HCT116 (cell line): ENCODE data around the gene HLCS. TPM values are rescaled to one million over a fixed set of nuclear protein-coding genes. Genes with fewer than 3 reads are reported as not detected.

ENCODE experiments used
- ATAC-seq: fragments of 200-7000 bp; cut with Tn5 transposase; 2 replicates; pipeline ENCODE4 v1.9.1; 2020; ENCODE audit warnings: mild to moderate bottlenecking, moderate library complexity
- BruUV-seq: library from RNA; stranded (reverse); fragments of 400-500 nt; replicated peaks from 2 replicates; lab custom pipeline; 2021; lab: Mats Ljungman, UMichigan
- CTCF ChIA-PET: fragments of 300-600 bp; sonication (Branson Sonifier 250); formaldehyde crosslinking; loops from one replicate; lab custom pipeline; 2021; ENCODE audit warnings: antibody characterized with exemption; lab: Charles Lee
- POLR2A ChIA-PET: fragments of 300-600, 350-600 bp; sonication (Branson Sonifier 250); formaldehyde crosslinking; loops from one replicate; lab custom pipeline; 2021; ENCODE audit warnings: antibody characterized with exemption; lab: Charles Lee
- RAD21 ChIA-PET, 2 experiments: fragments of 300-600 bp; sonication (Branson Sonifier 250); formaldehyde crosslinking; loops; one replicate each; lab custom pipeline; 2023; ENCODE audit warnings: low total read pairs in 2 of 2; ENCODE audit not compliant: uncharacterized antibody in 2 of 2, unreplicated experiment in 2 of 2, low non-redundant PET in 1 of 2; lab: Charles Lee
- DNase-seq: peaks from one replicate; pipeline ENCODE4 v3.0.0-alpha.2; 2010; ENCODE audit warnings: low read depth, low spot score
- H2AFZ ChIP-seq: fragments of 200-600 bp; shearing (Covaris generic), sonication (generic); 2 replicates; pipeline ENCODE4 v1.6.1; 2017; ENCODE audit warnings: low read depth, mixed run types, mixed read lengths, antibody characterized with exemption, low read length; ENCODE audit not compliant: poor library complexity, severe bottlenecking
- H3K27ac ChIP-seq: 2 replicates; pipeline ENCODE4 v1.5.1; 2012; ENCODE audit warnings: low read depth, low read length
- H3K27me3 ChIP-seq: fragments of 200-600 bp; sonication (generic); 2 replicates; pipeline ENCODE4 v1.6.1; 2016; ENCODE audit warnings: mixed run types, low read length, mixed read lengths; ENCODE audit not compliant: insufficient read depth
- H3K36me3 ChIP-seq, 2 experiments: fragments of 200-500 bp in 1 of 2; fragments of 200-600 bp in 1 of 2; sonication (Bioruptor generic) in 1 of 2; sonication (generic) in 1 of 2; 2 replicates each; pipeline versions ENCODE4 v1.5.1 to v1.6.1; 2014 to 2016; ENCODE audit warnings: low read length in 2 of 2, inconsistent platforms in 1 of 2, mixed read lengths in 1 of 2, mixed run types in 1 of 2; ENCODE audit not compliant: insufficient read depth in 2 of 2, control insufficient read depth in 1 of 2
- H3K4me1 ChIP-seq, 2 experiments: fragments of 200-600 bp in 1 of 2; sonication (generic) in 1 of 2; 2 replicates each; pipeline versions ENCODE4 v1.5.1 to v1.6.1; 2012 to 2017; ENCODE audit warnings: low read length in 2 of 2, inconsistent platforms in 1 of 2, mild to moderate bottlenecking in 1 of 2, mixed read lengths in 1 of 2, mixed run types in 1 of 2, moderate library complexity in 1 of 2; ENCODE audit not compliant: insufficient read depth in 2 of 2, control insufficient read depth in 1 of 2
- H3K4me2 ChIP-seq: fragments of 200-600 bp; sonication (generic); 2 replicates; pipeline ENCODE4 v1.6.1; 2017; ENCODE audit warnings: mixed run types, low read length, mixed read lengths
- H3K4me3 ChIP-seq, 2 experiments: fragments of 200-600 bp in 1 of 2; sonication (generic) in 1 of 2; replicated peaks in 1 of 2; 2 replicates each; pipeline ENCODE4 v1.5.1; 2011 to 2016; ENCODE audit warnings: low read length in 2 of 2, control low read depth in 1 of 2, low read depth in 1 of 2, mild to moderate bottlenecking in 1 of 2, mixed read lengths in 1 of 2, mixed run types in 1 of 2
- H3K79me2 ChIP-seq: fragments of 200-600 bp; sonication (generic); 2 replicates; pipeline ENCODE4 v1.6.1; 2017; ENCODE audit warnings: mild to moderate bottlenecking, mixed run types, low read length, moderate library complexity, mixed read lengths; ENCODE audit not compliant: insufficient read depth
- H3K9ac ChIP-seq: fragments of 200-600 bp; sonication (generic); 2 replicates; pipeline ENCODE4 v1.6.1; 2016; ENCODE audit warnings: low read length, mixed read lengths
- H3K9me2 ChIP-seq: fragments of 200-600 bp; sonication (generic), shearing (Covaris generic); 2 replicates; pipeline ENCODE4 v1.6.1; 2017; ENCODE audit warnings: mixed run types, mild to moderate bottlenecking, moderate library complexity; ENCODE audit not compliant: insufficient read depth
- H3K9me3 ChIP-seq, 2 experiments: fragments of 200-500 bp in 1 of 2; fragments of 200-600 bp in 1 of 2; sonication (Bioruptor generic) in 1 of 2; sonication (generic) in 1 of 2; 2 replicates each; pipeline ENCODE4 v1.6.1; 2014 to 2017; ENCODE audit warnings: low read length in 2 of 2, mixed read lengths in 2 of 2, inconsistent platforms in 1 of 2, low read depth in 1 of 2, mild to moderate bottlenecking in 1 of 2, mixed run types in 1 of 2, moderate library complexity in 1 of 2; ENCODE audit not compliant: control insufficient read depth in 1 of 2, insufficient read depth in 1 of 2
- H4K20me1 ChIP-seq: fragments of 200-600 bp; sonication (generic), shearing (Covaris generic); 2 replicates; pipeline ENCODE4 v1.6.1; 2017; ENCODE audit warnings: mixed run types, mild to moderate bottlenecking, moderate library complexity; ENCODE audit not compliant: insufficient read depth
- ATF3 ChIP-seq: IDR thresholded peaks from 2 replicates; pipeline ENCODE4 v1.6.1; 2012
- CBX3 ChIP-seq: IDR thresholded peaks from 2 replicates; pipeline ENCODE4 v1.6.1; 2012; ENCODE audit warnings: low read depth
- CEBPB ChIP-seq: IDR thresholded peaks from 2 replicates; pipeline ENCODE4 v1.6.1; 2012; ENCODE audit warnings: low read depth
- CTCF ChIP-seq, 3 experiments: fragments of 200-600 bp in 1 of 3; sonication (generic) in 1 of 3; IDR thresholded peaks in 2 of 3; conservative IDR thresholded peaks in 1 of 3; 2 replicates each; pipeline ENCODE4 v1.5.1; 2012 to 2017; ENCODE audit warnings: low read depth in 2 of 3, low read length in 2 of 3, antibody characterized with exemption in 1 of 3, borderline replicate concordance in 1 of 3, control low read depth in 1 of 3, mild to moderate bottlenecking in 1 of 3, mixed read lengths in 1 of 3, mixed run types in 1 of 3, moderate library complexity in 1 of 3; ENCODE audit not compliant: insufficient read depth in 1 of 3
- ELF1 ChIP-seq: IDR thresholded peaks from 2 replicates; pipeline ENCODE4 v1.6.1; 2012; ENCODE audit warnings: low read depth, borderline replicate concordance
- EZH2 ChIP-seq: fragments of 200-600 bp; sonication (generic); IDR thresholded peaks from 2 replicates; pipeline ENCODE4 v1.6.1; 2017; ENCODE audit warnings: antibody characterized with exemption, mixed run types
- EZH2phosphoT487 ChIP-seq: fragments of 200-600 bp; IDR thresholded peaks from 2 replicates; pipeline ENCODE4 v1.6.1; 2018; ENCODE audit warnings: antibody characterized with exemption, borderline replicate concordance
- FOSL1 ChIP-seq: IDR thresholded peaks from 2 replicates; pipeline ENCODE4 v1.6.1; 2012; ENCODE audit warnings: low read depth
- MAX ChIP-seq: IDR thresholded peaks from 2 replicates; pipeline ENCODE4 v1.6.1; 2012
- RAD21 ChIP-seq: IDR thresholded peaks from 2 replicates; pipeline ENCODE4 v1.6.1; 2012; ENCODE audit warnings: low read depth, mild to moderate bottlenecking
- REST ChIP-seq: IDR thresholded peaks from 2 replicates; pipeline ENCODE4 v1.6.1; 2012; ENCODE audit warnings: low read depth
- SIN3A ChIP-seq: IDR thresholded peaks from 2 replicates; pipeline ENCODE4 v1.6.1; 2012; ENCODE audit warnings: low read depth
- SP1 ChIP-seq: IDR thresholded peaks from 2 replicates; pipeline ENCODE4 v1.6.1; 2012; ENCODE audit warnings: low read depth
- SRF ChIP-seq: IDR thresholded peaks from 2 replicates; pipeline ENCODE4 v1.6.1; 2012; ENCODE audit warnings: low read depth
- TCF7L2 ChIP-seq: IDR thresholded peaks from 2 replicates; pipeline ENCODE4 v1.7.0; 2011; ENCODE audit warnings: borderline replicate concordance, inconsistent platforms; ENCODE audit not compliant: insufficient read depth, insufficient read length; ENCODE audit errors: extremely low read depth
- ZBTB33 ChIP-seq: IDR thresholded peaks from 2 replicates; pipeline ENCODE4 v1.6.1; 2011; ENCODE audit warnings: mild to moderate bottlenecking, low read length, moderate library complexity; ENCODE audit not compliant: insufficient replicate concordance; ENCODE audit errors: extremely low read depth
- ZFX ChIP-seq: fragments of 450-650 bp; IDR thresholded peaks from 2 replicates; pipeline ENCODE4 v1.6.1; 2017
- intact Hi-C: fragments of 100-400 bp; cut with micrococcal nuclease; formaldehyde crosslinking; loops from 2 replicates; pipeline ENCODE4 v1.10.0; 2022
- total RNA-seq: library from RNA; stranded (reverse); gene quantifications from one replicate; pipeline ENCODE4 v1.2.1, GENCODE V29; 2021; ENCODE audit not compliant: unreplicated experiment

HLCS gene
- total RNA-seq, 1 experiment from 2014 or later: 18.5 TPM

- Histone ChIP-seq H4K20me1 (no peaks in the 10 kb centered on the region), H3K4me1 (0 out of 4 replicates have a peak, but pooled peaks cover 0 to 2% of the 10 kb centered on the region in 2 experiments), H3K9me2 (no peaks in the 10 kb centered on the region), H3K27me3 (no peaks in the 10 kb centered on the region), H3K4me3 (no peak overlapping the region), H3K27ac (no peak overlapping the region), H3K79me2 (no peaks in the 10 kb centered on the region), H3K36me3 (no peaks in the 10 kb centered on the region)
- RAD21 ChIA-PET: no interaction called here
- DNase-seq: no peak
- no peak for ATAC-seq
- intact Hi-C loops: no loop called here
- TF ChIP-seq ELF1 (no peak), REST (no peak), RAD21 (no peak), ZFX (no peak), TCF7L2 (no peak), FOSL1 (no peak), CBX3 (no peak), CTCF (IDR thresholded peaks at IDR 0.05 in 2 of 3, conservative IDR thresholded peaks at IDR 0.05 in 1 of 3; ENCODE audit: borderline replicate concordance in 1 of 3, insufficient read depth in 1 of 3, low read depth in 2 of 3, low read length in 2 of 3) (no peak), EZH2 (no peak), SIN3A (no peak), SP1 (no peak), CEBPB (no peak), MAX (no peak), EZH2phosphoT487 (no peak), ATF3 (no peak), ZBTB33 (no peak), SRF (no peak)
- TF ChIP-seq, all 23 proteins: peak for 0
- ChIA-PET CTCF (no interaction called here), POLR2A (no interaction called here)
- Histone ChIP-seq H3K9me3 (no peaks in the 10 kb centered on the region), H3K9ac (no peak overlapping the region), H3K4me2 (no peak overlapping the region), H2AFZ (no peak overlapping the region)
- no TSS peak for BruUV-seq
Measured at GRCh38 chr21:36825658-36826057, 140.8 kb downstream of the HLCS start.
